ENCODE results near the gene HMBS. TPM values are rescaled to one million over a fixed set of nuclear protein-coding genes. Genes with fewer than 3 reads are reported as not detected.

The HMBS gene
- total RNA-seq, 4 donors from 2014 or later, result 10.7 to 21.7 (median 15.0) TPM

DNA sequence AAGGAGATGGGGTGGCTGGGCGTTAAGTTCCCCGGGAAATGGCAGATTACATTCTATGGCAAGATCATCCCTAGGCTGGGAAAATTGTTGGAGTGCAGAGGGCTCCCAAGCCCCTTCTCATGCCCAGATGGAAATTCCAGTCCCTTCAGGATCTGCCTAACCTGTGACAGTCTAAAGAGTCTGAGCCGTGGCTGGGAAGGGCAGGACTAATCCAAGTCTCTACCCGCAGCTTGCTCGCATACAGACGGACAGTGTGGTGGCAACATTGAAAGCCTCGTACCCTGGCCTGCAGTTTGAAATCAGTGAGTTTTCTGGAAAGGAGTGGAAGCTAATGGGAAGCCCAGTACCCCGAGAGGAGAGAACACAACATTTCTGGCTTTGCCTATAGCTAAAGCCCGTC lies 3.7 kb downstream of the HMBS start:
- H3K4me3 ChIP-seq, result no peak overlapping the region
- no peak for TF ChIP-seq POLR2A (IDR thresholded peaks at IDR 0.05)
- peaks cover 0 to 10% (median 0%) of the 10 kb centered on the region in 3 donors for H3K36me3 ChIP-seq
- no peak for DNase-seq
- H3K27me3 ChIP-seq, result no peaks in the 10 kb centered on the region
- no peaks in the 10 kb centered on the region for H3K9me3 ChIP-seq
- no peak overlapping the region for H3K27ac ChIP-seq
- H3K4me1 ChIP-seq, result peaks cover 0 to 31% (median 7%) of the 10 kb centered on the region in 4 donors

DNA sequence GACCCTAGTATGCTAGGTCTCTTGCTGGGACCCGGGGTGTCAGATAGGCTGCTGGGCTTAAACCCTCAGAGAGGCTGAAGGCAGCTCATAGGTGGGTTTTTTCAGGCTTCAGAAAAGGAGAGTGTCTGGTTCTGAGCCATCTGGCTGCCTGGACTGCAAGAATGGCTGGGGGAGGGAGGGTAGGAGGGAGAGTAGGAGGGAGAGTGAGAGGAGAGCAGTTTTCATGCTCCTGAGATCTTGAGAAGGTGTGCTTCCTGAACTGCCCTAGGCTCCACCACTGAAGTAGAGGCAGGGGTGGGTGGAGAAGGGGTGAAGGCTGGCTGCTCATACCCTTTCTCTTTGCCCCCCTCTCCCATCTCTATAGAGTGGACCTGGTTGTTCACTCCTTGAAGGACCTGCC lies 4.6 kb downstream of the HMBS start:
- no peaks in the 10 kb centered on the region for H3K27me3 ChIP-seq
- peaks cover 0 to 34% (median 13%) of the 10 kb centered on the region in 4 donors for H3K4me1 ChIP-seq
- H3K27ac ChIP-seq, result no peak overlapping the region
- DNase-seq, result no peak
- H3K9me3 ChIP-seq, result no peaks in the 10 kb centered on the region
- TF ChIP-seq POLR2A (IDR thresholded peaks at IDR 0.05), result no peak
- TF ChIP-seq, protein P1, sequence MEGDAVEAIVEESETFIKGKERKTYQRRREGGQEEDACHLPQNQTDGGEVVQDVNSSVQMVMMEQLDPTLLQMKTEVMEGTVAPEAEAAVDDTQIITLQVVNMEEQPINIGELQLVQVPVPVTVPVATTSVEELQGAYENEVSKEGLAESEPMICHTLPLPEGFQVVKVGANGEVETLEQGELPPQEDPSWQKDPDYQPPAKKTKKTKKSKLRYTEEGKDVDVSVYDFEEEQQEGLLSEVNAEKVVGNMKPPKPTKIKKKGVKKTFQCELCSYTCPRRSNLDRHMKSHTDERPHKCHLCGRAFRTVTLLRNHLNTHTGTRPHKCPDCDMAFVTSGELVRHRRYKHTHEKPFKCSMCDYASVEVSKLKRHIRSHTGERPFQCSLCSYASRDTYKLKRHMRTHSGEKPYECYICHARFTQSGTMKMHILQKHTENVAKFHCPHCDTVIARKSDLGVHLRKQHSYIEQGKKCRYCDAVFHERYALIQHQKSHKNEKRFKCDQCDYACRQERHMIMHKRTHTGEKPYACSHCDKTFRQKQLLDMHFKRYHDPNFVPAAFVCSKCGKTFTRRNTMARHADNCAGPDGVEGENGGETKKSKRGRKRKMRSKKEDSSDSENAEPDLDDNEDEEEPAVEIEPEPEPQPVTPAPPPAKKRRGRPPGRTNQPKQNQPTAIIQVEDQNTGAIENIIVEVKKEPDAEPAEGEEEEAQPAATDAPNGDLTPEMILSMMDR (IDR thresholded peaks at IDR 0.05), result no peak
- H3K36me3 ChIP-seq, result peaks cover 0 to 10% (median 0%) of the 10 kb centered on the region in 3 donors
- no peak overlapping the region for H3K4me3 ChIP-seq

DNA sequence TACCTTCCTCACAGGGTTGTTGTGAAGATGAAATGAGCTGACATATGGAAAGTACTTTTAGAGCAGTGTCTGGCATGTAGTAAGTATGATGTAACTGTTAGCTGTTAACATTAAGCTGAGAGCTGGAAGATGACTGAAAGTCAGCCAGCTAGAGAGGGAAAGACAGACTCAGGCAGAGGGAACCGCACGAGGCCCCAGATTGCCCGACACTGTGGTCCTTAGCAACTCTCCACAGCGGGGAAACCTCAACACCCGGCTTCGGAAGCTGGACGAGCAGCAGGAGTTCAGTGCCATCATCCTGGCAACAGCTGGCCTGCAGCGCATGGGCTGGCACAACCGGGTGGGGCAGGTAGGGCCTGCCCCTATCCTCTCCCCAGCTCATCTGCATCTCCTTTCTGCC lies 6.5 kb downstream of the HMBS start:
- Histone ChIP-seq H3K27ac (no peak overlapping the region), H3K4me1 (peaks cover 0 to 24% (median 8%) of the 10 kb centered on the region in 4 donors), H3K4me3 (no peak overlapping the region), H3K36me3 (peaks cover 0 to 10% (median 0%) of the 10 kb centered on the region in 3 donors), H3K9me3 (no peaks in the 10 kb centered on the region), H3K27me3 (no peaks in the 10 kb centered on the region)
- no peak for DNase-seq
- no peak for TF ChIP-seq POLR2A (IDR thresholded peaks at IDR 0.05)
- TF ChIP-seq, protein P1 (IDR thresholded peaks at IDR 0.05), result no peak

DNA sequence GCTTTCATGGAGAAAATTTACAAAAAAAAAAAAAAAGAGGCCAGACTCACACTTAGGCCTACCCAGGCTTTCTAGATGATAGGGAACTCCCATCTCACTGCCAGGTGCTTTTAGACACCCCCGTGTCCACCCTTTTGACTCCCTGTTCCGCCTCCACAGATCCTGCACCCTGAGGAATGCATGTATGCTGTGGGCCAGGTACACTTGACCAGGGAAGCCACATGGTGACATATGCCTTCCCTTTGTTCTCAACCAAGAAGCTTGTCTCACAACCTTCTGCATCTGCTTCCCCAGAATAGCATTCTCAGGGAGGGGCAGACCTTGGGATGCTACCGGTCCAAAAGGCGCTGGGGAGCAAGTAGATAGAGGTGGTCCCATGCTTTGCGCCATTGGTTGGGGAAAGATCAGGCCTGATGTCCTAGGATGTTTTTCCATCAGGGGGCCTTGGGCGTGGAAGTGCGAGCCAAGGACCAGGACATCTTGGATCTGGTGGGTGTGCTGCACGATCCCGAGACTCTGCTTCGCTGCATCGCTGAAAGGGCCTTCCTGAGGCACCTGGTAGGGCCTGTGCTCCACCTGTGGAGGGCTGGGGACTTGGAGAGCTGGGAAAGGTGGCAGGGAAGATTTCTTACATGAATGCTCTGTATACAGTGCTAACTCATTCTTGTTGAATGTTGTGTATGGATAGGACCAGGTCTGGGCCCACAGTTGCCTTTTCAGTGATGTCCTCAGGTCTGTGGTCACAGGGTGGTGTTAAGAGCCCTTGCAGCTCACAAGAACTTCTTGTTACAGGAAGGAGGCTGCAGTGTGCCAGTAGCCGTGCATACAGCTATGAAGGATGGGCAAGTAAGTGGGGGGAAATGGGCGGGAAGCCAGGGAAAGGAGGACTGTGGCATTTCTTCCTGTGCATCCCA lies 7.5 kb downstream of the HMBS start:
- H3K27me3 ChIP-seq, result no peaks in the 10 kb centered on the region
- H3K27ac ChIP-seq, result no peak overlapping the region
- DNase-seq, result no peak
- H3K4me3 ChIP-seq, result no peak overlapping the region
- peaks cover 0 to 14% (median 0%) of the 10 kb centered on the region in 3 donors for H3K36me3 ChIP-seq
- H3K4me1 ChIP-seq, result peaks cover 0 to 21% (median 8%) of the 10 kb centered on the region in 4 donors
- no peaks in the 10 kb centered on the region for H3K9me3 ChIP-seq
- TF ChIP-seq POLR2A (IDR thresholded peaks at IDR 0.05), result no peak
- TF ChIP-seq, protein P1 (IDR thresholded peaks at IDR 0.05), result no peak

DNA sequence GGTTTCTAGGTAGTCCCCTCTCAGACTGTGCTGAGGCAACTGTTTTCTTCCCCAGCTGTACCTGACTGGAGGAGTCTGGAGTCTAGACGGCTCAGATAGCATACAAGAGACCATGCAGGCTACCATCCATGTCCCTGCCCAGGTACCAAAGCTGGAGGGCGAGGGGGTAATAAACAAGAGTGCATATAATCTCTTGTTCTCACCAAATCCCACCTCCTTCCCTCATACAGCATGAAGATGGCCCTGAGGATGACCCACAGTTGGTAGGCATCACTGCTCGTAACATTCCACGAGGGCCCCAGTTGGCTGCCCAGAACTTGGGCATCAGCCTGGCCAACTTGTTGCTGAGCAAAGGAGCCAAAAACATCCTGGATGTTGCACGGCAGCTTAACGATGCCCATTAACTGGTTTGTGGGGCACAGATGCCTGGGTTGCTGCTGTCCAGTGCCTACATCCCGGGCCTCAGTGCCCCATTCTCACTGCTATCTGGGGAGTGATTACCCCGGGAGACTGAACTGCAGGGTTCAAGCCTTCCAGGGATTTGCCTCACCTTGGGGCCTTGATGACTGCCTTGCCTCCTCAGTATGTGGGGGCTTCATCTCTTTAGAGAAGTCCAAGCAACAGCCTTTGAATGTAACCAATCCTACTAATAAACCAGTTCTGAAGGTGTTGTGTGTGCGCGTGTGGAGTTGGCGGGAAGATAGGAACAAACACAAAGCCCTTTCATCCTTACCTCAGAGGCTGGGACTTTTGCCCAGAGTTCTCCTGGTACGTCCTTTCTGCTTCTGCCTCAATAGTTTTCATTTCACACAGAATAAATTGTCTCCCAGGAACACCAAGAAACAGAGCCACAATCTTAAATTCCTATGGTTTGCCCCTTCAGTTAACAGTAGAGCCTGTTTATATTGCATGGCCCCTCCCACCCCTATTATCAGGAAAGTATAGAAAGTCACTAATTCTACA lies 8.5 kb downstream of the HMBS start:
- no peaks in the 10 kb centered on the region for H3K27me3 ChIP-seq
- peak overlapping the region in 3 of 4 donors; percentile 95 to 96 (median 95) for H3K27ac ChIP-seq
- H3K4me3 ChIP-seq, result peak overlapping the region; percentile 78 to 90 (median 84)
- H3K36me3 ChIP-seq, result peaks cover 0 to 23% (median 0%) of the 10 kb centered on the region in 3 donors
- no peaks in the 10 kb centered on the region for H3K9me3 ChIP-seq
- H3K4me1 ChIP-seq, result peaks cover 0 to 21% (median 8%) of the 10 kb centered on the region in 4 donors
- no peak for TF ChIP-seq POLR2A (IDR thresholded peaks at IDR 0.05)
- TF ChIP-seq, protein P1 (IDR thresholded peaks at IDR 0.05), result no peak
- DNase-seq, result no peak
